ENCODE data around the gene HSPG2. TPM values are rescaled to one million over a fixed set of nuclear protein-coding genes. Genes with fewer than 3 reads are reported as not detected.

HSPG2 gene
- total RNA-seq, 1 experiment from 2014 or later: 35.1 TPM

DNA sequence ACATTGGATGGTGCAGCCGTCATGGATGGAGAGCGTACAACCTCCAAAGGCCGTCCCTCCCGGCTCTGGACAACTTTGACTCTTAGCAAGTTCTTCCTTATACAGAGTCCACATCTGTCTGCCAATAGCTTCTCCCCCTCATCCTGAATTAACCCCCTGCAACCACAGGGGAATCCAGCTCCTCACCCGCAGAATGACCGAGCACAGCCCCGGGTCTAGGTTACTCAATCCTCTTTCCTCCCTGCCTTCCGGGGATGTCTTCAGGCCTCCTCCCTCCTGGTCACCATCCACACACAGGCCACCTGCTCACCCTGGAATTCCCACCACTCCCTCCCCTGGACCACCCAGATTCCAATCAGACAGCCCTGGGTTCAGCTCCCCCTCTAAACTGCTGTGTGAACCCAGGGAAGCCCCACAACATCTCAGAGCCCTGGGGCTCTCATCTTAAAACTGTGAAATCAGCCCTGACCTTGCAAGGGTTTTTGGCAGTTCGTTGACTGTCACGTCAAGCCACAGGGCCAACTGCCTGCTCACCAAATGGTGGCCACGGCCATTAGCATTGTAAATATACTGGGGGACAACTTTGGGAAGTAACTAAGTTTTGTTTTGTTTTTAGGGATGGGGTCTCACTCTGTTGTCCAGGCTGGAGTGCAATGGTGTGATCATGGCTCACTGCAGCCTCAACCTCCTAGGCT lies 54.2 kb downstream of the HSPG2 start:
- Histone ChIP-seq H3K36me3 (ENCODE audit: low read depth, low read length) (no peaks in the 10 kb centered on the region; the same call in 1 of the 2 replicates), H4K20me1 (ENCODE audit: low read length) (no peaks in the 10 kb centered on the region), H2AFZ (ENCODE audit: low read length) (no peak overlapping the region), H3K9me2 (replicated peaks; ENCODE audit: low read length) (no peaks in the 10 kb centered on the region), H3K27ac (ENCODE audit: low read length) (no peak overlapping the region), H3K9ac (ENCODE audit: low read length) (no peak overlapping the region), H3K4me2 (ENCODE audit: low read length) (no peak overlapping the region), H3K9me3 (ENCODE audit: low read length) (no peaks in the 10 kb centered on the region), H3F3A (ENCODE audit: low read length, unreplicated experiment) (no peaks in the 10 kb centered on the region), H3K4me3 (ENCODE audit: low read length) (no peak overlapping the region), H3K79me2 (ENCODE audit: low read length) (no peaks in the 10 kb centered on the region), H3K27me3 (ENCODE audit: low read length) (no peaks in the 10 kb centered on the region), H3K4me1 (ENCODE audit: insufficient read depth, low read length) (no peaks in the 10 kb centered on the region)
- POLR2A ChIA-PET (ENCODE audit: unreplicated experiment): no interaction called here
- TF ChIP-seq EZH2phosphoT487 (IDR thresholded peaks at IDR 0.05; ENCODE audit: borderline replicate concordance, low read length) (no peak), EZH2 (IDR thresholded peaks at IDR 0.05; ENCODE audit: low read length, unreplicated experiment) (no peak)
- TF ChIP-seq, protein P1, sequence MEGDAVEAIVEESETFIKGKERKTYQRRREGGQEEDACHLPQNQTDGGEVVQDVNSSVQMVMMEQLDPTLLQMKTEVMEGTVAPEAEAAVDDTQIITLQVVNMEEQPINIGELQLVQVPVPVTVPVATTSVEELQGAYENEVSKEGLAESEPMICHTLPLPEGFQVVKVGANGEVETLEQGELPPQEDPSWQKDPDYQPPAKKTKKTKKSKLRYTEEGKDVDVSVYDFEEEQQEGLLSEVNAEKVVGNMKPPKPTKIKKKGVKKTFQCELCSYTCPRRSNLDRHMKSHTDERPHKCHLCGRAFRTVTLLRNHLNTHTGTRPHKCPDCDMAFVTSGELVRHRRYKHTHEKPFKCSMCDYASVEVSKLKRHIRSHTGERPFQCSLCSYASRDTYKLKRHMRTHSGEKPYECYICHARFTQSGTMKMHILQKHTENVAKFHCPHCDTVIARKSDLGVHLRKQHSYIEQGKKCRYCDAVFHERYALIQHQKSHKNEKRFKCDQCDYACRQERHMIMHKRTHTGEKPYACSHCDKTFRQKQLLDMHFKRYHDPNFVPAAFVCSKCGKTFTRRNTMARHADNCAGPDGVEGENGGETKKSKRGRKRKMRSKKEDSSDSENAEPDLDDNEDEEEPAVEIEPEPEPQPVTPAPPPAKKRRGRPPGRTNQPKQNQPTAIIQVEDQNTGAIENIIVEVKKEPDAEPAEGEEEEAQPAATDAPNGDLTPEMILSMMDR (conservative IDR thresholded peaks at IDR 0.05; ENCODE audit: low read depth, low read length): no peak
- CTCF ChIA-PET: interaction anchor here (0.6 kb wide), 2 partner anchors 64 to 1724 kb away, joined by 3 to 6 read pairs; no protein-coding TSS in a partner anchor
- intact Hi-C loops (cut with micrococcal nuclease): no loop called here
- BruUV-seq (replicated peaks): no TSS peak
- DNase-seq: no peak
- ATAC-seq: no peak

DNA sequence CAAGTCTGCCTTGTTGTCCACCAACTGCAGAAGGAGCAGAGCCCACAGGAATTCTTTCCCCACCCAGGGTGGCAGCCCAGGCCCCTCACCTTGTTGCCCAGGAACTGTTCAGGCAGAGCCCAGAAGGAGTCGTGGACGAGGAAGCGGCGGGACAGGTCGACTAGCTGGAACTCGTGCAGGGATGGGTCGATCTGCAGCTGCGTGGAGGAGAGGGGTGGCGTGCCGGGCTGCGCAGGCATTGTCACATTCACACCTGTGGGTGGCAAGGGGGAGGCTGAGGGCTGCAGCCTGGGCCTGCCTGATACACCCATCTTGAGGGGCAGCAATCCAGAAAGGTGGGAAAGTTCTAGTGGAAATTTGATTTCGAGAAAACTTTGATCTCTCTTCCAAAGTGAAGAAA lies 55.9 kb downstream of the HSPG2 start:
- H3K9me3 ChIP-seq (ENCODE audit: low read length): no peaks in the 10 kb centered on the region
- no peak for DNase-seq
- no peaks in the 10 kb centered on the region for H3K27me3 ChIP-seq (ENCODE audit: low read length)
- no peak for ATAC-seq
- H3K9ac ChIP-seq (ENCODE audit: low read length): no peak overlapping the region
- TF ChIP-seq EZH2phosphoT487 (IDR thresholded peaks at IDR 0.05; ENCODE audit: borderline replicate concordance, low read length) (no peak), EZH2 (IDR thresholded peaks at IDR 0.05; ENCODE audit: low read length, unreplicated experiment) (no peak)
- TF ChIP-seq, protein P1 (conservative IDR thresholded peaks at IDR 0.05; ENCODE audit: low read depth, low read length): no peak
- ChIA-PET POLR2A (ENCODE audit: unreplicated experiment) (no interaction called here), CTCF (no interaction called here)
- BruUV-seq (replicated peaks): no TSS peak
- H3K27ac ChIP-seq (ENCODE audit: low read length): no peak overlapping the region
- no peaks in the 10 kb centered on the region for H3K9me2 ChIP-seq (replicated peaks; ENCODE audit: low read length)
- no peaks in the 10 kb centered on the region; the same call in 1 of the 2 replicates for H3K36me3 ChIP-seq (ENCODE audit: low read depth, low read length)
- no peak overlapping the region for H3K4me3 ChIP-seq (ENCODE audit: low read length)
- H2AFZ ChIP-seq (ENCODE audit: low read length): no peak overlapping the region
- H3K4me1 ChIP-seq (ENCODE audit: insufficient read depth, low read length): no peaks in the 10 kb centered on the region
- H3K79me2 ChIP-seq (ENCODE audit: low read length): no peaks in the 10 kb centered on the region
- intact Hi-C loops (cut with micrococcal nuclease): no loop called here
- no peaks in the 10 kb centered on the region for H4K20me1 ChIP-seq (ENCODE audit: low read length)
- no peaks in the 10 kb centered on the region for H3F3A ChIP-seq (ENCODE audit: low read length, unreplicated experiment)
- no peak overlapping the region for H3K4me2 ChIP-seq (ENCODE audit: low read length)

DNA sequence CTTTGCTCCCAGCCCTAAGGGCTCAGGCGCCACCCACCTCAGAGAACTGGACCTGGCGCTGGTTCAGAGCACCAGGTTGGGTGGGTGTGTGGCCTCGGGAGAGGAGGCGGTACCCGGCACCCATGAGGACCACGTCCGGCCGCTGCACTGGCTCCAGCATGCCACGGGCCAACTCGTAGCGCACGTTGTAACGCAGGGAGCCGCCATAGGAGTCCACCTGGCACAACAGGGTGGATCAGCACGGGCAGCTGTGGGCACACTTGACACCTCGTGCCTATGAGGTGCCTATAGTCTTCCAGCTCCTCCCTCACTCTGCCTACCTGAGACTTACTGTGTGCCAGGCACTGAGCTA lies 56.5 kb downstream of the HSPG2 start:
- TF ChIP-seq EZH2 (IDR thresholded peaks at IDR 0.05; ENCODE audit: low read length, unreplicated experiment): no peak
- TF ChIP-seq, protein P1 (conservative IDR thresholded peaks at IDR 0.05; ENCODE audit: low read depth, low read length): no peak
- no peak for TF ChIP-seq EZH2phosphoT487 (IDR thresholded peaks at IDR 0.05; ENCODE audit: borderline replicate concordance, low read length)
- DNase-seq (no peak), ATAC-seq (no peak)
- ChIA-PET POLR2A (ENCODE audit: unreplicated experiment) (no interaction called here), CTCF (no interaction called here)
- H3K79me2 ChIP-seq (ENCODE audit: low read length): no peaks in the 10 kb centered on the region
- H3K9ac ChIP-seq (ENCODE audit: low read length): no peak overlapping the region
- H2AFZ ChIP-seq (ENCODE audit: low read length): no peak overlapping the region
- no TSS peak for BruUV-seq (replicated peaks)
- H4K20me1 ChIP-seq (ENCODE audit: low read length): no peaks in the 10 kb centered on the region
- no peak overlapping the region for H3K4me2 ChIP-seq (ENCODE audit: low read length)
- no peaks in the 10 kb centered on the region for H3K9me2 ChIP-seq (replicated peaks; ENCODE audit: low read length)
- no peaks in the 10 kb centered on the region for H3K27me3 ChIP-seq (ENCODE audit: low read length)
- intact Hi-C loops (cut with micrococcal nuclease): no loop called here
- no peak overlapping the region for H3K27ac ChIP-seq (ENCODE audit: low read length)
- H3K36me3 ChIP-seq (ENCODE audit: low read depth, low read length): no peaks in the 10 kb centered on the region; the same call in 1 of the 2 replicates
- H3K4me1 ChIP-seq (ENCODE audit: insufficient read depth, low read length): no peaks in the 10 kb centered on the region
- no peaks in the 10 kb centered on the region for H3F3A ChIP-seq (ENCODE audit: low read length, unreplicated experiment)
- H3K9me3 ChIP-seq (ENCODE audit: low read length): no peaks in the 10 kb centered on the region
- H3K4me3 ChIP-seq (ENCODE audit: low read length): no peak overlapping the region

All from PC-3 (cell line).